NCI-H1436 treated with DMSO at 0.1 percent for 48 hours (cell line): Measurements from ENCODE around the gene WWC1.

Experiments
- DNase-seq: peaks from one replicate; lab custom pipeline; 2025; lab: John Stamatoyannopoulos, UW

The WWC1 gene

DNA sequence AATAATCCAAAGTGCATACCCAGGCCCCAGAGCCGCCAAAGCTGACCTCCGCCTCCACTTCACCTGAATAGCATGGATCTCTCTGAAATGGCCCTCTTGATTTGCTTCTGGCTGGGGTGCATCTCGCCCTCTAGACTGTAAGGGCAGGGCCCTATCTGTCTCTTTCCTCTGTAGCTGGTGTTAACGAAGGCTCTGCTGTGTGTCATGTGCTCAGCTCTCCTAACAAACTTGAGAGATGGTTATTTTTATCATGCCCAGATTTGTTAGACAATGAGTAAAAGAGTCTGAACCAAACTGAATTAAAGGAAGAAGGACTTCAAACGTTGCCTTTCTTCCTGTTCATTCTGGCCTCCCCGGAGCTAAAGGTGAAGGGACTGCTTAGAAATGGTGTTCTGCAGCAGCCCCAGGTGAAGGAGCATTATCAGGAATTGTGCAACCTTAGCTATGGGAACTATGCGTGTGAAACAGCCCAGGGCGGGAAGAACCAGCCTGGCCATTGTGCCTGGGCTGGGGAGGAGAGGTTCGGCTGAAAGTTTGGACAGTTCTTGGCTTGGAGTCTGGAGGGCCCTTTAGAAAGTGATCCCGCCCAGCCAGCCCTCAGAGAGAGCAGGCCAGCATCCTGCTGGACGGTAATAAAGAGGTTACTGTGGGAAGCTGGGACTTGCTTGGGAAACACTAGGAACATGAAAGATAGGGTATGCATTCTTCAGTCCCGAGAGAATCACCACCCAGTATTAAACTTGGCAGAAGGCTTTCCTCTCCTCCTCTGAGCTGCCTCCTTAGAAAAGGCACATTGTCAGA, 73.5 kb downstream of the WWC1 start:
- DNase-seq: no peak

DNA sequence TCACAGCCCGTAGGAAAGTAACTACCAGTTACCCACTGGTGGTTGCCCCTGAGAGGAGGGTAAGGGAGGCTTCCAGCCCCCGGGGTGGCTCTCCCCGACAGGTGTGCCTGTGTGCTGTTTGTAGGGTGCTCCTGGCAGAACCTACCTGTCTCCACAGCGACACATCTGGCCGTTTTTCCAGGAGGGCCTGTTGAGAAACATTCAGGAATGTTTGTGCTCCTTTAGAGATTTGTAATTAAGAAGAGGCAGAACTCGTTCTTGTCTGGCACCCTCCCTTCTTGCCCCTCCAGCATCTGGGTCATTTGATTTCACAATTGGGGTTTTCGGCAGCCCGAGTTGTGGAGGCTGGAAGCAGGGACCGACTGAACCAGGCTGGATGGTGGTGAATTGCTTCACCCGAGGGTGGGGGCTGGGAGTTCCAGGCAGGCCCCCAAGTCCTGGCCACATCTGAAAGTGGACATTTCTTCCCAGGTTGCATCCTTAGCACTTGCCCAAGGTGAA, 74.2 kb downstream of the WWC1 start:
- no peak for DNase-seq

DNA sequence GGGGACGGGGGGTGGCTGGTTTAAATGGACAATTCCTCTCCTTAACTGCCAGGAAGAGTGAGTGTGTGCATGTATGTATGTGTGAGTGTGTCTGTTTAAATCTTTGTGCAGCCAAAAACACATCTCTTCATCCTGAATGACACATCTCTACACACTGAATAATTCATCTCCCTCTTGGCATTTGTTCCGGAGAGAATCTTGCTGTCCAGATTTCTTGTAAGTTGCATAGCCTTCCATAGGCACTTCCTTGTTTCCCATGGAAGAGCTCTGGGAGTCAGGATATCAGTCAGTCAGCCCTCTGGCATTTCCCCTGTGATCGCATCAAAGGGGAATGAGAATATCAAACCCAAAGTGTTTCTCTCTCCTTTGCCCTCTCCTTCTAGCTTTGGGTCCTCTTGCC, 74.7 kb downstream of the WWC1 start:
- DNase-seq: no peak

DNA sequence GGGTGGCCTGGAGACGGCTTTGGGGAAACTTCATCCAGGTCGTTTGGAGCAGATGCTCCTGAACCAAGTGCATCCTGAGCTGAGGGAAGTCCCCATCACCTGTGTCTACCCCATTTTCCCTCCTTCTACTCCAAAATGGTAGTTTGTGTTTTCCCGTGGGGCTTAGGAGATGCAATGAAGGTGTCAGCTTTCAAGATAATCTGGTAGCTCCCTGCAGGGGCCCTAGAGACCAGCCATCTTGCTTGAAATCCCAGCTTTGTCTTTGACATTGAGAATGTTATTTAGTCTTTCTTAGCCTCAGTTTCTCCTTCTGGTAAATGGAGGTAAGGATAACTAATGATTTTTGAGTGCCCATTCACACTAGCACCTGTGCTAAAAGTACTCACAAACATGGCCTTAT, 77.4 kb downstream of the WWC1 start:
- no peak for DNase-seq

DNA sequence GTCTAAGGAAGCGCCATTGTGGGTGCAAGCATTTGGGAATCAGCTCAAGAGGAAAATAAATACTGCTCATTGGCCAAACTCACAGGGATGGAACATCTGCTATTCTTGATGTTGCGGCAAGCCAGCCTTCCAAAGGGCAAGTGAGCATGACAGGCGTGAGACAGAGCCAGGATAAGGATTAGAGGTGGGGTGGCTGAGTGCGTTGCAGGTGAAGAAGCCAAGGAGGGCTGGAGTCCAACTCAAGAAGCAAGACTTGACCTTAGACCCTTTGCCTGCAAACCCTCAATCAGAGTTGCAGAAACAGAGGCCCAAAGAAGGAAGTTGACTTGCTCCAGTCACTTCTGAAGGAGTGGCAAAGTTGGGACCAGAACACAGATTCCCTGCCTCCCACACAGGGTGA, 79.4 kb downstream of the WWC1 start:
- no peak for DNase-seq

DNA sequence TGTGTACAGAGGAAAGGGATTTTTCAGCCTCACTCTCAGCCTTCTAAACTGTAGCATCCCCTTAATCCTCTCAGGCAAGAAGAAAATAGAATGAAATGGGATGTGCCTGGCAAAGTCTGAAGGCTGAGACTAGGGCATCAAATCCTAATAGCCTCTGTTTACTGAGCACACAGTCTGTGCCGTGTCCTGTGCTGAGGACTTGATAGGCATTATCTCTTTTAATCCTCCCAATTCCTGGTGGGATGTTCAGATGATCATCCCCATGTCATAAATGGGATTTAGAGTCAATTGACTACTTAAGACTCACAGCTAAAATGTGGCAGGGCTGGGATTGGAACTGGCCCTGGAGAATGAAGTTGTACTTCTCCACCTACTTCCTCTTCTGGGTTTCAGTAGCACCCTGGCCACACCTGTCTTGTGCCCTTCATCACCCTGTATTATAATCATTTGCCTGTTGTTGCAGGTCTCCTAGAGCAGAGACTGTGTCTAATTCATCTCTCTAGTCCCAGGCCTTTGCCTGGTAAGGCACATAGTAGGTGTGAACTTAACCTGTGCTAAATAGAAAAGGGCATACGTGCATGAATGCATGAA, 81.0 kb downstream of the WWC1 start:
- no peak for DNase-seq

DNA sequence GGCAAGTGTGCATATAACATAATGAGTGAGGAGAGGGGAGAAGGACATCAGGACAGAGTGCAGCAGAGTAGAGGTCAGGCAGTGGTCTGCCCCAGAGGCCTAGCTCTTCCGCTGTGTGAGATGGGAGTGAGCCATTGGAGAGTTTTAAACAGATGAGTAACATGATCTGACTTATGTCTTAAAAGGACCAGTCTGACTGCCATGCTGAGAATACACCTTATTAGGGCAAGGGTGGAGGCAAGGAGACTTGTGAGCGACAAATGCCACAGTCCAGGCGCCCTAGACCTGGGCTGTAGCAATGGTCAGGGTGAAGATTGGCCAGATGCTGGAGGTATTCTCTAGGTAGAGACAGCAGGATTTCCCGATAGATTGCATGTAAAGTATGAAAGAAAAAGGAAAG, 83.1 kb downstream of the WWC1 start:
- no peak for DNase-seq

DNA sequence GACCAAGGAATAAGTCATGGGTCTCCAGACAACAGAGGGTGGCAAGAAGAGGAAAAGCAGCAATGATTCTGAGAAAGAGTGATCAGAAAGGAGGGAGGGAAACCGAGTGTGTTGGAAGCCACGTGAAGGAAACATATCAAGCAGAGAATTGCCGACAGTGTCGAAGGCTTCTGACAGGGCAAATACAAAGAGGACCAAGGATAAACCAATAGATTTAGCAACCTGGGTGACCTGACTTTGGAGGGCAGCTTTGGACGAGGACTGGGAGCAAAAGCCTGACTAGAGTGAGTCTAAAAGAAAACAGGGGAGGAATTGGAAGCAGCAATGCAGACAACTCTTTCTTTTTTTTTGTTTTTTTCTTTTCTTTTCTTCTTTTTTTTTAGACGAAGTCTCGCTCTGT, 83.8 kb downstream of the WWC1 start:
- DNase-seq: no peak

DNA sequence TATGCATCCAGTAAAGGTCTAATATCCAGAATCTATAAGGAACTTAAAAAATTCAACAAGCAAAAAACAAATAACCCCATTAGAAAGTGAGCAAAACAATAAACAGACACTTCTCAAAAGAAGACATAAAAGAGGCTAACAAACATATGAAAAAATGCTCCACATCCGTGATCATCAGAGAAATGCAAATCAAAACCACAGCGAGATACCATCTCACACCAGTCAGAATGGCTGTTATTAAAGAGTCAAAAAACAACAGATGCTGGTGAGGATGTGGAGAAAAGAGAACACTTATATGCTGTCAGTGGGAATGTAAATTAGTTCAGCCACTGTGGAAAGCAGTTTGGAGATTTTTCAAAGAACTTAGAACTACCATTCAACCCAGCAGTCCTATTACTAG, 86.1 kb downstream of the WWC1 start:
- no peak for DNase-seq

DNA sequence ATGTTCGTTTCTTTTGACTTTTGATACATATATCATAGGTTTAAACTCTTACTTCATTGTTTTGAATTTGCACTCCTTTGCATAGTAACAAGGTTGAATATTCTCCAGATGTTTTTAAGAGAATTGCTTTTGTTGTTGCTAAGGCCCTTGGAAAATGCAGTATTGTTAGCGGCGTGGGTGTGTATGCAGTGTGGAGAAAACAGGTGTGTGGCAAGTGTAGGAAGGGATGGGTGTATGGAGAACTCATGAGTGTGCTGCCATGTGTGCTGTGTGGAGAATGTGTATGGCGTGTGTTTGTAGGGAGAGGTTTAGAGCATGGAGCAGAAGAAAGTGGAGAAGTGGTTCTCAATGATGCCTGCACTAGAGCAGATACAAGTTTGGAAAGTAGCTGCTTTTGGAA, 87.3 kb downstream of the WWC1 start:
- DNase-seq: no peak

DNA sequence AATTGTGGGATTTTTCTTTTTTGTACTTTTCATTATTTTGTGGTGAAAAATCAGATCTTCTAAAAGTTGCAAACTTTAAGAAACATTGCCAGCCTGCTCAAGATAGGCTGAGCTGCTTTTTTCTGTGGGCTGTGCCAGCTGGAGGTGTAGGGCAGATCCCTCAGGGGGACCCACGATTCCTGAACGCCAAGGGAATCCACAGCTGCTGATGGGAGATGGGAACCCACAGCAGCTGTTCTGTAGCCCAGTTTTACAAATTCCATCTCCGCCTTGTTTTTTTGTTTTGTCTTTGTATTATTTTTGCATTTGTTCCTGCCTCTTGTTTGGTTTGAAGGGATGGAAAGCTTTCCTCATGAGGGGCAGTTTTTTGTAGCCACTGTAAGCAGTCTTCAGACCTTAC, 91.0 kb downstream of the WWC1 start:
- no peak for DNase-seq

DNA sequence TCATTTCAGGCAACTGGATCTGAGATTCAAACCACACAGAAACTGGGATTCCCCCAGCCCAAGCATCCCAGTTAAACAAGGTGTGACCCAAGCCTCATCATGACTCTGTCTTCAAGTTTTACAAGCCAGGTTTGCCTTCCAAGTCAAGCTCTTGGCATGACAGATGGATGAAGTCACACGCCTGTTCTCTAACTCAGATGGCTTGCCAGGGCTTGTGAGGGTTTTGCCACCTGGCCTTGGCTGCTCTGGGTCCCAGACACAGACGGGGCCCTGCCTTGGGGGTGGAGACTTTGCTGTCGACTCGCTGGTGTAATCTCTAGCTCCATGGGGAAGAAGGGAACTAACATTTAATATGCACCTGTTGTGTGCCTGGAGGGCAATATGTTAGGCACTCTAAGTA, 99.0 kb downstream of the WWC1 start:
- DNase-seq: no peak

DNA sequence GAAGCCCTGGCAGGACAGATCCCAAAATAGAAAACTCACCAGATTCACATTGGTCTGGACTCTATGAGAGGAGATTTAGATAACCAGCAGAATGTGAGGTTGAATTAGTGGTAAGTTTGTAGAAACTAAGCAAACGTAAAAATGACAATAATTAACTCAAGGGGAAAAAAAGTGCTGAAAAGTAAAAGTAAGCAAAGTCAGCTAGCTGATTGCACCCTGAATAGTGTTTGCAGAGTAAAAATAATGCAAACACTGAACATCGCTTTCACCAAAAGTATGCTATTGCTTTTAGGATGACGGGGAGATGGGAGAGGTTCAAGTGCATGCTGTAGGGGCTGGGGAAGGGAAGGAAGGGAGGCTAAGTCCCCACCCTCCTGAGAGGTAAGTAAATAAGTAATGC, 102.3 kb downstream of the WWC1 start:
- no peak for DNase-seq

DNA sequence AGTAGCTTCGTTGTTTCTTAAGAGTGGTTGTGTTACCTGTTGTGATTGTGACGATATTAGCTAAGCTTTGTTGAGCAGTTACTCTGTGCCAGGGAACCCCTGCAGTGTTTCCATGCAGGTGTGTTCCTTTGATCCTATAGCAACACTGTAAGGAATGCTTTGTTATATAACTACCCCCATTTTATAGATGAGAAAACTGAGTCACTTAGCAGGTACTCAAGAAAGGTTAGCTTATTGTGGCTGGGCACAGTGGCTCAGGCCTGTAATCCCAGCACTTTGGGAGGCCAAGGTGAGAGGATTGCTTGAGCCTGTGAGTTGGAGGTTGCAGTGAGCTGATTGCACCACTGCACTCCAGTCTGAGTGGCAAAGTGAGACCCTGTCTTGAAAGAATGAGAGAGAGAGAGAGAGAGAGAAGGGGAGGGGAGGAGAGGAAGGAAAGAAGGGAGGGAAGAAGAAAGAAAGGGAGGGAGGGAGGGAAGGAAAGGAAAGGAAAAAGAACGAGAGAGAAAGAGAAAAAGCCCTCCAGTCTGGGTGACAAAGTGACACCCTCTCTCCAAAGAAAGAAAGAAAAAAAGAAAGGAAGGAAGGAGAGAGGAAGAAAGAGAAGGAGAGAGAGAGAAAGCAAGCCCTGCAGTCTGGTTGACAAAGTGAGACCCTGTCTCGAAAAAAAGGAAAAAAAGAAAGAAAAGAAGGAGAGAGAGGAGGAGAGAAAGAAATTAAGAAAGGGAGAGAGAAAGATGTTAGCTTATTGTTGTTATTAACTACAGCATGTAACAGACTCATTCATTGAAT, 109.2 kb downstream of the WWC1 start:
- no peak for DNase-seq

DNA sequence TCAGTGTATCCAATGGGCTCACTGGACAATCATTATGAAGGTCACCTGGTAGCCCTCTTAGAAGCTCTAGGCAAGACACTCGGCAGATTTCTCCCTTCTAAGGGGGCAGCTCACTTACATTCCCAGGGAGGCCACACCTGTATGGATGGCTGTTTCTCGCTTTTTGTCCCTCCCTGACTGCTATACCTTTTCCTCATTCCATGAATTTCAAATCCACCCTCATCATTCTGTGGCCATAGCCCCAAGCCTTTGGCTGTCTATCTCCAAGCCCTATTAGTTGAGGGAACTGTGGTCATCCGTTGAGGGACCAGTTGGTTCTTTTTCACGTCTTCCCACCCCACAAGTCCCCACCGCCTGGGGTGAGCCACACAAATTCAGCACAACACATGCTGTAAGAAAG, 109.8 kb downstream of the WWC1 start:
- DNase-seq: no peak

DNA sequence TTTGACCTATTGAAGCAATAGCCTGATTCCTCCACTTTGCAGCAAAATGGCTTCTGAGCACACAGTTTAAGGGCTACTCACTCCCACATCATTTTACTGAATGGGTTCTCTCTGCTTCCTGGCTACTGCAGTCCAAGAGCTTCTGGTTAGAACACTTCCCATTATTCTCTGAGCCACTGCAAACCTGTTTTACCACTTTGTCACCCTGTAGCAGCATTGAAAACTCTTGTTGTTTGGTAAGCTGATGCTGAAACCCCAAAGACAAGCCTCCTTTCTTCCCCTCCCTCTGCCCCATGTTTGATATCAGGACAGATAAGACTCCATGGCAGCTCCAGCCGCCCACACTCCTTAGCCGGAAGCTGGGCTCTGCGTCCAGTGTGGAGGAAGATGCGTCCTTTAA, 110.4 kb downstream of the WWC1 start:
- no peak for DNase-seq

DNA sequence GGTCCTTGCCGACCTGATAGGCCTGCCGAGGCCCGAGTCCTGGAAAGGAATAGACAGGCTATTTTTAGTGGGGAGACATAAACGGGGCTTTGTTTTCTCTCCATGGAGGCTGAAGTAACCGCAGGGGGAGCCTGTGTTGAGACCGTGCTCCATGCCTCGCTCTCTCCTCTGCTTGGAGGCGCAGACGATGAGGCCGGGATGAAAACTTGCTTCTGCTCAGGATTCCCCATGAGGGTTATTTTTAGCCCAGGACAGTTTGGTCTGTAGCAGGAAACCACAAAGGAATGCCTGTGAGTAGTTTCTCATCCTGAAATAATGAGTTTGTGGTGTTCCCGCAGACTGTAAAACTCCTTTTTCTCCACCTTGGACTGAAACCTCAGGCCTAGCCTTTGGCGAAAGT, 112.9 kb downstream of the WWC1 start:
- DNase-seq: no peak

DNA sequence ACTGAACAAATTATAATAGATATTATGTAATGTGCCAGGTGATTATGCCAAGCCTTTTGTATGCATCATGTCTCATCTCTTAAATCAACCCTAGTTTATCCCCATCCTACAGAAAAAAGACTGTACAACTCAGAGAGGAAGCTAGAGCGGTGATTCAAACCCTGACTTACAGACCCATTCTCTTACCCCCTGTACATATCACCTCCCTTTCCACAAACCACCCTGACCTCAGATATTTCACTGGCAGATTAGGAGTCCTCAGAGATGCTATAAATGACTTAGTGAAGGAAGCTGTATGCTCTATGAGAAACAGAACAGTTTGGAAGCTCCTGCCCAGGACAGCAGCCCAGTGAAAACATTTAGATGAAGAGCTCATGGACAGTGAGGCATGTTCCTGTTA, 115.8 kb downstream of the WWC1 start:
- DNase-seq: no peak

DNA sequence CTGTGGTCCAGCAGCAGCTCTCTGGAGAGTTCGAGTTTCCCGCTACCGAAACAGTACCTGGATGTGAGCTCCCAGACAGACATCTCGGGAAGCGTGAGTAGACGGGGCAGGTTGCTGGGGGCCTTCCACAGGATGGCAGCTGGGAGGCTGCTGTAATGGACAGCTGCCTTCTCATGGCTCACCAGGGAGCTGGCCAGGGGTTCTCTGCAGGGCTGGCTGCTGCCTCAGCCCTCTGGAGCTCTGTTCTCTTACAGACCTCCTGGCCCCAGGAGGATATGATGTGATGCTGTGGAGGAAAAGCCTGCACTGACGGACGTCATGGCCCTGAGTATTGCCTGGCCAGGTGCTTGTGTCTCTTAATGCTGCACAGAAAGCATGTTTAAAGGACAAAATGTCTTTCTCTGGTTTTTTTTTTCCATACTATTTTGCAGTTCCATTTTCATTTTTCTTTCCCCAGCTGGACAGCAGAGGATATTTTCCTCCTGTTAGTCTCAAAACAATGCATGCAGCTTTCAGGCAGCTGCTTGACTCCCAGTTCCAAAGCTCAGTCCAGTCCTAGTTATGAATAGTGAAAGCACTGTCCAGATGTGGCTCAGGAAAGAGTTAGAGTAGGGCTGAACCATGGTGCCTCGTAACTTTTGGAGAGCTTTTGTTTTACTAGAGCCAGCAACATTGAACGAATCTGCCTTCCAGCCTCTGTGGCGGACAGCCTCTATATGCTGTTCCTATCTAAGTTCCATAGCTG, 117.3 kb downstream of the WWC1 start:
- no peak for DNase-seq

DNA sequence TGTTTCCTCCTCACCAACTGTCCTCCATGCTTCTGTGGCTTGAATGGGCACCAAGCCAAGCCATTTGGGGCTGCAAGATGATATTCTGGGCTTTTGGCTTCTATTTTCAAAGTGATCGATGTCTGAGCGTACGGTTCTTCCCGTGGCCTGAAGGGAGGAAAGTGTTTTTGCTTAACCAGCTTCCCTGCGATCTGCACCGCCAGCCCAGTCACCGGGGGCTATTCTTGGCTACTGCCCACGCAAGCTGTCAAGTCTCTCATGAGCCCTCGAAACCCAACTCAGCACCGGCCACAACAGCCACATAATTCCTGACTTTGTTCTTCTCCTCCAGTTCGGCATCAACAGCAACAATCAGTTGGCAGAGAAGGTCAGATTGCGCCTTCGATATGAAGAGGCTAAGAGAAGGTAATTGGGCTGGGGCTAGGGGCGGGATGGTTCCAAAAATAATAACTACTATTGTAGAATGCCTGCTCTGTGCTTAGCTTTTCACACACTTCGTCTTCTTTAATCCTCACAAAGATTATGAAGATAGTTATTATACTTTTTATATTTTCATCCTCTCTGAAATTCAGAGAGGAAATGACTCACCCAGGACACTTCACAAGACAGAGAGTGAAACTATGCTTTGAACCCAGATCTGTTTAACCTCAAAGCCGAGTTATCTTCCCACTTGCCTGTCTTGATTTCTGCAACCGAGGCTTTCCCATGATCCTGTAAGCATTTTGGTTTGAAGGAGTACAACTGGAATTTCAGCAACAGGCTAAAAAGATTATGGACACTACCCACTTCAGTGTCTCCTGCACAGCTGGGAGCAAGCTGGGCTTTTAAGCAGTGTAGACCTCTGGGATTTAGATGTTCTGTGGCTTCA, 118.4 kb downstream of the WWC1 start:
- DNase-seq: no peak

DNA sequence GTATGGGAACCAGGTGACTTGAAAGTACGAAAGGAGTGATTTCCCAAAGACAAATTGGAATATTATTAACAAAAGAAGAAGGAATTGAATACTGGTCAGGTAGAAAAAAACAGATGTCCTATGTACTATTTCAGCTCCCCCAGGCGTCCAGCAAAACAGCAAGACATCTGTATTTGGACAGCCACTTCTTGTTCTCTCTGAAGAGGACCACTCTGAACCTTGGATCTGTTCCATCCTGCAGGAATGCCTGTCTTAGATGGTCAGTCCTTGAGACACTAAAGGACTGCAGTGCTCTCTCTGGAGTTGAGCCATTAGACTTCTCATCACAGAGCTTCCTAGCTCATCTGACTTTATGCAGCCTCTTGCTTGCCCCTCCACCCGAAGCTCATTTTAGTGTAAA, 120.4 kb downstream of the WWC1 start:
- no peak for DNase-seq
